ENCODE results near the gene GCLC. TPM values are rescaled to one million over a fixed set of nuclear protein-coding genes. Genes with fewer than 3 reads are reported as not detected.

The GCLC gene
- total and polyA plus RNA-seq, 5 donors from 2014 or later, result 8.0 to 19.9 (median 9.6) TPM

GRCh38 chr6:53520320-53520928 is 24.5 kb downstream of the GCLC start:
- H3K4me3 Mint-ChIP-seq, result no peak overlapping the region
- H3K4me3 ChIP-seq (ENCODE audit: low read depth, low read length), result no peak overlapping the region
- H3K9me3 ChIP-seq (ENCODE audit: control insufficient read depth in 2 of 2, low read length in 2 of 2), result no peaks in the 10 kb centered on the region
- H3K36me3 ChIP-seq (ENCODE audit: control insufficient read depth, insufficient read depth, low read length), result peaks cover 15% of the 10 kb centered on the region
- ATAC-seq (ENCODE audit: low read depth in 2 of 2), result no peak
- H3K4me1 Mint-ChIP-seq, result peaks cover 8 to 24% (median 14%) of the 10 kb centered on the region in 4 donors
- peaks cover 20% of the 10 kb centered on the region for H3K36me3 Mint-ChIP-seq
- no peak for DNase-seq
- H3K27ac Mint-ChIP-seq, result no peak overlapping the region
- no peaks in the 10 kb centered on the region for H3K27me3 ChIP-seq (ENCODE audit: control insufficient read depth, insufficient read depth, low read length)
- H3K27ac ChIP-seq (ENCODE audit: insufficient read depth, low read length, poor library complexity, severe bottlenecking), result no peak overlapping the region
- no peaks in the 10 kb centered on the region for H3K9me3 Mint-ChIP-seq
- no peaks in the 10 kb centered on the region for H3K4me1 ChIP-seq (ENCODE audit: control insufficient read depth, insufficient read depth, low read length, poor library complexity, severe bottlenecking)
- no peaks in the 10 kb centered on the region for H3K27me3 Mint-ChIP-seq

DNA sequence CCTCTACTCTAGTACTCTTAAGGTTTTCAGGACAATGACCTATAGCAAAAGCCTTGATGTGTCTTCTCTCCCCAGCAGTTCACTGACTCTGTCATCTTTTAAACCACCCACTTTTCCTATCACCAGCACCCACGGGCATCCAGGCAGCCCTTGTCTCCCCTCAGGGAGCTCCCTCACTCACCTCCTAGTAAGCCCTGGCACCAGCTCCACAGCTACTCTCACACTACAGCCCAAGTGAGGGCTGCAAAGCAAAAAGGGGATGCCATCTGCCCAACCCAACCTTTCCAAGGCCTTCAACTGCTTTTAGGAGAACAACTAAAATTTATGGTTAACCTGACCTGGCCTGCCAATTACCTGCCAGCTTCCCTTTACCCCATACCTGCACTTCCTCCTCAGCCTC is 26.0 kb downstream of the GCLC start:
- no peak for ATAC-seq (ENCODE audit: low read depth in 2 of 2)
- Mint-ChIP-seq H3K27me3 (no peaks in the 10 kb centered on the region), H3K4me1 (peaks cover 0 to 16% (median 5%) of the 10 kb centered on the region in 4 donors), H3K27ac (no peak overlapping the region), H3K36me3 (peaks cover 20% of the 10 kb centered on the region), H3K9me3 (no peaks in the 10 kb centered on the region), H3K4me3 (no peak overlapping the region)
- Histone ChIP-seq H3K27me3 (ENCODE audit: control insufficient read depth, insufficient read depth, low read length) (no peaks in the 10 kb centered on the region), H3K4me3 (ENCODE audit: low read depth, low read length) (no peak overlapping the region), H3K9me3 (ENCODE audit: control insufficient read depth in 2 of 2, low read length in 2 of 2) (no peaks in the 10 kb centered on the region), H3K36me3 (ENCODE audit: control insufficient read depth, insufficient read depth, low read length) (peaks cover 26% of the 10 kb centered on the region), H3K27ac (ENCODE audit: insufficient read depth, low read length, poor library complexity, severe bottlenecking) (no peak overlapping the region), H3K4me1 (ENCODE audit: control insufficient read depth, insufficient read depth, low read length, poor library complexity, severe bottlenecking) (no peaks in the 10 kb centered on the region)
- DNase-seq, result no peak

DNA sequence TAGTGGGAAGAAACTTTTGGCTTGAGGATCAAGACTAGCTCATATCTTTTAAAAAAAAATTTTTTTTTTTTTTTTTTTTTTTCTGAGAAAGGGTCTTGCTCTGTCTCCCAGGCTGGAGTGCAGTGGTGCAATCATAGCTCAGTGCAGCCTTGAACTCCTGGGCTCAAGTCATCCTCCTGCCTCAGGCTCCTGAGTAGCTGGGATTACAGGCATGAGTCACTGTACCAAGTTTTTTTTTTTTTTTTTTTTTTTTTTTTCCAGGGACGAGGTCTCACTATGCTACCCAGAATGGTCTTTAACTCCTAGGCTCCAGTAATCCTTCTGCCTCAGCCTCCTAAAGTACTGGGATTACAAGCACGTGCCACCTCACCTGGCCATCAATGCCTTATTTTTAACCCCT is 27.9 kb downstream of the GCLC start:
- ATAC-seq (ENCODE audit: low read depth in 2 of 2), result no peak
- H3K4me3 ChIP-seq (ENCODE audit: low read depth, low read length), result no peak overlapping the region
- no peaks in the 10 kb centered on the region for H3K9me3 ChIP-seq (ENCODE audit: control insufficient read depth in 2 of 2, low read length in 2 of 2)
- peak overlapping the region in 1 of 3 donors; percentile 11 for H3K27ac Mint-ChIP-seq
- H3K4me3 Mint-ChIP-seq, result no peak overlapping the region
- DNase-seq, result no peak
- no peaks in the 10 kb centered on the region for H3K4me1 ChIP-seq (ENCODE audit: control insufficient read depth, insufficient read depth, low read length, poor library complexity, severe bottlenecking)
- H3K36me3 Mint-ChIP-seq, result peaks cover 30% of the 10 kb centered on the region
- H3K4me1 Mint-ChIP-seq, result peaks cover 0 to 9% (median 4%) of the 10 kb centered on the region in 4 donors
- no peak overlapping the region for H3K27ac ChIP-seq (ENCODE audit: insufficient read depth, low read length, poor library complexity, severe bottlenecking)
- no peaks in the 10 kb centered on the region for H3K27me3 ChIP-seq (ENCODE audit: control insufficient read depth, insufficient read depth, low read length)
- H3K36me3 ChIP-seq (ENCODE audit: control insufficient read depth, insufficient read depth, low read length), result peaks cover 36% of the 10 kb centered on the region
- H3K9me3 Mint-ChIP-seq, result no peaks in the 10 kb centered on the region
- H3K27me3 Mint-ChIP-seq, result no peaks in the 10 kb centered on the region

GRCh38 chr6:53514677-53515076 is 30.2 kb downstream of the GCLC start:
- no peaks in the 10 kb centered on the region for H3K9me3 Mint-ChIP-seq
- H3K27ac Mint-ChIP-seq, result no peak overlapping the region
- no peak overlapping the region for H3K4me3 ChIP-seq (ENCODE audit: low read depth, low read length)
- peaks cover 29% of the 10 kb centered on the region for H3K36me3 Mint-ChIP-seq
- no peak for ATAC-seq (ENCODE audit: low read depth in 2 of 2)
- no peaks in the 10 kb centered on the region for H3K4me1 ChIP-seq (ENCODE audit: control insufficient read depth, insufficient read depth, low read length, poor library complexity, severe bottlenecking)
- peaks cover 0 to 9% (median 4%) of the 10 kb centered on the region in 4 donors for H3K4me1 Mint-ChIP-seq
- no peaks in the 10 kb centered on the region for H3K27me3 ChIP-seq (ENCODE audit: control insufficient read depth, insufficient read depth, low read length)
- H3K36me3 ChIP-seq (ENCODE audit: control insufficient read depth, insufficient read depth, low read length), result peaks cover 29% of the 10 kb centered on the region
- H3K4me3 Mint-ChIP-seq, result no peak overlapping the region
- no peaks in the 10 kb centered on the region for H3K27me3 Mint-ChIP-seq
- no peak overlapping the region for H3K27ac ChIP-seq (ENCODE audit: insufficient read depth, low read length, poor library complexity, severe bottlenecking)
- DNase-seq, result no peak
- no peaks in the 10 kb centered on the region for H3K9me3 ChIP-seq (ENCODE audit: control insufficient read depth in 2 of 2, low read length in 2 of 2)

DNA sequence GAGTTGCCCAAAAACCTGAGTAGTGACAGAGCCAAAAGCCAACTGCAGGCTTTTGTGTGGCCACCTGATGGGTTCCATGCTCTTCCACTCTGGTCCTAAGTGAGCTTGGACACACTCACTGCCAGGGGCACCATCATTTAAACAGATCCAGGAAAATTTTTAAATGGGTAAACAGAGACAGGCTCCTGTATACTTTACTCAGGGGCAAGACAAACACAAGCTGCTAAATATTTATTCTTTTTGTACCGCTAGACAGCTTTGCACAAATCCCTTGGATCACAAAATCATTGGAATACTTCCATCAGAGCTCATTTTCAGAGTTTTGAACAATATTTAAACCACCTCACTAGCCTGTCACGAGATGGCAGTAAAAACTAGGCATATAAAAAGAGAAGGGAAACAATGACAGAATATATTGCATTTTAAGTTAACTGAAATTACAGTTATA is 31.4 kb downstream of the GCLC start:
- Histone ChIP-seq H3K9me3 (ENCODE audit: control insufficient read depth in 2 of 2, low read length in 2 of 2) (no peaks in the 10 kb centered on the region), H3K4me3 (ENCODE audit: low read depth, low read length) (no peak overlapping the region), H3K27me3 (ENCODE audit: control insufficient read depth, insufficient read depth, low read length) (no peaks in the 10 kb centered on the region), H3K4me1 (ENCODE audit: control insufficient read depth, insufficient read depth, low read length, poor library complexity, severe bottlenecking) (no peaks in the 10 kb centered on the region), H3K36me3 (ENCODE audit: control insufficient read depth, insufficient read depth, low read length) (peaks cover 29% of the 10 kb centered on the region), H3K27ac (ENCODE audit: insufficient read depth, low read length, poor library complexity, severe bottlenecking) (no peak overlapping the region)
- Mint-ChIP-seq H3K4me1 (peaks cover 0 to 9% (median 2%) of the 10 kb centered on the region in 4 donors), H3K27me3 (no peaks in the 10 kb centered on the region), H3K27ac (no peak overlapping the region), H3K4me3 (no peak overlapping the region), H3K9me3 (no peaks in the 10 kb centered on the region), H3K36me3 (peaks cover 25% of the 10 kb centered on the region)
- DNase-seq (no peak), ATAC-seq (ENCODE audit: low read depth in 2 of 2) (no peak)

- ATAC-seq (ENCODE audit: low read depth in 2 of 2) (no peak), DNase-seq (no peak)
- Histone ChIP-seq H3K27me3 (ENCODE audit: control insufficient read depth, insufficient read depth, low read length) (no peaks in the 10 kb centered on the region), H3K4me1 (ENCODE audit: control insufficient read depth, insufficient read depth, low read length, poor library complexity, severe bottlenecking) (no peaks in the 10 kb centered on the region), H3K4me3 (ENCODE audit: low read depth, low read length) (no peak overlapping the region), H3K9me3 (ENCODE audit: control insufficient read depth in 2 of 2, low read length in 2 of 2) (no peaks in the 10 kb centered on the region), H3K36me3 (ENCODE audit: control insufficient read depth, insufficient read depth, low read length) (peaks cover 33% of the 10 kb centered on the region), H3K27ac (ENCODE audit: insufficient read depth, low read length, poor library complexity, severe bottlenecking) (no peak overlapping the region)
- Mint-ChIP-seq H3K9me3 (no peaks in the 10 kb centered on the region), H3K4me1 (peaks cover 0 to 9% (median 2%) of the 10 kb centered on the region in 4 donors), H3K36me3 (peaks cover 30% of the 10 kb centered on the region), H3K4me3 (no peak overlapping the region), H3K27ac (no peak overlapping the region), H3K27me3 (no peaks in the 10 kb centered on the region)
These were observed 31.8 kb downstream of the GCLC start for GRCh38 chr6:53513056-53513455.

- H3K9me3 Mint-ChIP-seq, result no peaks in the 10 kb centered on the region
- Histone ChIP-seq H3K4me1 (ENCODE audit: control insufficient read depth, insufficient read depth, low read length, poor library complexity, severe bottlenecking) (no peaks in the 10 kb centered on the region), H3K9me3 (ENCODE audit: control insufficient read depth in 2 of 2, low read length in 2 of 2) (no peaks in the 10 kb centered on the region), H3K4me3 (ENCODE audit: low read depth, low read length) (no peak overlapping the region), H3K36me3 (ENCODE audit: control insufficient read depth, insufficient read depth, low read length) (peaks cover 33% of the 10 kb centered on the region), H3K27ac (ENCODE audit: insufficient read depth, low read length, poor library complexity, severe bottlenecking) (no peak overlapping the region), H3K27me3 (ENCODE audit: control insufficient read depth, insufficient read depth, low read length) (no peaks in the 10 kb centered on the region)
- DNase-seq (no peak), ATAC-seq (ENCODE audit: low read depth in 2 of 2) (no peak)
- H3K4me1 Mint-ChIP-seq, result peaks cover 0 to 9% (median 2%) of the 10 kb centered on the region in 4 donors
- no peak overlapping the region for H3K27ac Mint-ChIP-seq
- no peak overlapping the region for H3K4me3 Mint-ChIP-seq
- H3K27me3 Mint-ChIP-seq, result no peaks in the 10 kb centered on the region
- H3K36me3 Mint-ChIP-seq, result peaks cover 30% of the 10 kb centered on the region
These were observed 32.3 kb downstream of the GCLC start for GRCh38 chr6:53512626-53513025.

- Histone ChIP-seq H3K27ac (ENCODE audit: insufficient read depth, low read length, poor library complexity, severe bottlenecking) (no peak overlapping the region), H3K36me3 (ENCODE audit: control insufficient read depth, insufficient read depth, low read length) (peaks cover 37% of the 10 kb centered on the region), H3K4me1 (ENCODE audit: control insufficient read depth, insufficient read depth, low read length, poor library complexity, severe bottlenecking) (no peaks in the 10 kb centered on the region), H3K27me3 (ENCODE audit: control insufficient read depth, insufficient read depth, low read length) (no peaks in the 10 kb centered on the region), H3K9me3 (ENCODE audit: control insufficient read depth in 2 of 2, low read length in 2 of 2) (no peaks in the 10 kb centered on the region), H3K4me3 (ENCODE audit: low read depth, low read length) (no peak overlapping the region)
- H3K27ac Mint-ChIP-seq, result peak overlapping the region in 1 of 3 donors; percentile 27
- peaks cover 36% of the 10 kb centered on the region for H3K36me3 Mint-ChIP-seq
- no peaks in the 10 kb centered on the region for H3K9me3 Mint-ChIP-seq
- H3K27me3 Mint-ChIP-seq, result no peaks in the 10 kb centered on the region
- H3K4me1 Mint-ChIP-seq, result peaks cover 0 to 9% (median 0%) of the 10 kb centered on the region in 4 donors
- DNase-seq, result no peak
- no peak for ATAC-seq (ENCODE audit: low read depth in 2 of 2)
- no peak overlapping the region for H3K4me3 Mint-ChIP-seq
These were observed 34.2 kb downstream of the GCLC start for GRCh38 chr6:53510746-53511145.
